ENCODE data around the gene SDC3.

SDC3 gene

DNA sequence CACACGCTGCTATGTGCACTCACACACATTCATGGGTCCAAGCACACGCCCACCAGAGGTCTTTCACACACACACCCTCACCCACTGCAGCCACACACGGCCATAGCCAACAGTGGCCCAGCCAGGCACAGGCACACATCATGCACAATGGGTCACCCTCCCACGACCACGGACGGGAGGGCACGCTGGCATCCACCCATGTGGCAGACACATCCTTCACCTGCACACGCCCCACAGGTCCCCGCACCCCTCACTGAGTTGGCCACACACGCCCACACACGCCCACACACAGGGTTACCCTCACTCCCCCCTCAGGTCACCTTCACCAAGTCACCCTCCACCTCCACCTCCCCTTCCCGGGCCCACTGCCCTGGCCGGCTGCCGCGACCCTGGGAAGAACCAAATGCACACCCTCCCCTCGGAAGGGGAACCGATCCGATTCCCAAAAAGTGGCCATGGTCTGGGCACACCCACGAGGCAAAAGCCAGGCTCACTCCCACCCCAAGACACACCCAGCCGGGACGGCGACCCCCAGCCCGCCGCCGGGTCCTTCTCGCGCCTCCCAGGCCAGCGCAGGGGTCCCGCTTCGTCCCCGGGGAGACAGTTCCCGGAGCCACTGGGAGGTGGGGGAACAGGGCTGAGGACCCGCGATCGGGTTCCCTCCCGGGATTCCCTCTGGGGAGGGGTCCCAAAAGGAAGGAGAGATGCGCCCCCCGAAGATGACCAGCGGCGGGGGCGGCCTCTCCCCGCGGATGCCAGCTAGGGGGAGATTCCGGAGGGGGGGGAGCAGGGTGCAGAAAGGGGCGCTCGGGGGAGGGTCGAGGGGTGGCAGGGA is 860 bp downstream of the SDC3 start:
- no peak overlapping the region for H3K4me3 ChIP-seq (ENCODE audit: low read depth in 1 of 2, low read length in 2 of 2)
- H3K27ac ChIP-seq (ENCODE audit: low read length), result no peak overlapping the region
- peaks cover 24% of the 10 kb centered on the region for H4K20me1 ChIP-seq (ENCODE audit: insufficient read depth, low read length)
- H3K79me2 ChIP-seq (ENCODE audit: insufficient read depth, low read length), result no peaks in the 10 kb centered on the region
- peaks cover 35% of the 10 kb centered on the region for H3K27me3 ChIP-seq (ENCODE audit: insufficient read depth, low read length, poor library complexity)
- TF ChIP-seq, protein P1, sequence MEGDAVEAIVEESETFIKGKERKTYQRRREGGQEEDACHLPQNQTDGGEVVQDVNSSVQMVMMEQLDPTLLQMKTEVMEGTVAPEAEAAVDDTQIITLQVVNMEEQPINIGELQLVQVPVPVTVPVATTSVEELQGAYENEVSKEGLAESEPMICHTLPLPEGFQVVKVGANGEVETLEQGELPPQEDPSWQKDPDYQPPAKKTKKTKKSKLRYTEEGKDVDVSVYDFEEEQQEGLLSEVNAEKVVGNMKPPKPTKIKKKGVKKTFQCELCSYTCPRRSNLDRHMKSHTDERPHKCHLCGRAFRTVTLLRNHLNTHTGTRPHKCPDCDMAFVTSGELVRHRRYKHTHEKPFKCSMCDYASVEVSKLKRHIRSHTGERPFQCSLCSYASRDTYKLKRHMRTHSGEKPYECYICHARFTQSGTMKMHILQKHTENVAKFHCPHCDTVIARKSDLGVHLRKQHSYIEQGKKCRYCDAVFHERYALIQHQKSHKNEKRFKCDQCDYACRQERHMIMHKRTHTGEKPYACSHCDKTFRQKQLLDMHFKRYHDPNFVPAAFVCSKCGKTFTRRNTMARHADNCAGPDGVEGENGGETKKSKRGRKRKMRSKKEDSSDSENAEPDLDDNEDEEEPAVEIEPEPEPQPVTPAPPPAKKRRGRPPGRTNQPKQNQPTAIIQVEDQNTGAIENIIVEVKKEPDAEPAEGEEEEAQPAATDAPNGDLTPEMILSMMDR (IDR thresholded peaks at IDR 0.05; ENCODE audit: borderline replicate concordance, extremely low read depth, low read length, poor library complexity, severe bottlenecking), result no peak
- TF ChIP-seq EZH2 (IDR thresholded peaks at IDR 0.05; ENCODE audit: borderline replicate concordance, low read depth, low read length, severe bottlenecking), result no peak
- no peaks in the 10 kb centered on the region for H3K4me1 ChIP-seq (ENCODE audit: insufficient read depth, low read length)
- no peak overlapping the region for H3K4me2 ChIP-seq (ENCODE audit: insufficient read depth, low read length)
- ATAC-seq (ENCODE audit: insufficient read depth, low read depth), result no peak
- no peaks in the 10 kb centered on the region for H3K36me3 ChIP-seq (ENCODE audit: insufficient read depth, low read length)
- H3K9me3 ChIP-seq (ENCODE audit: insufficient read depth, low read length, severe bottlenecking), result no peaks in the 10 kb centered on the region
- no peak overlapping the region for H2AFZ ChIP-seq (ENCODE audit: low read depth, low read length)
- no peak for DNase-seq
- no peak overlapping the region for H3K9ac ChIP-seq (ENCODE audit: low read depth, low read length)

DNA sequence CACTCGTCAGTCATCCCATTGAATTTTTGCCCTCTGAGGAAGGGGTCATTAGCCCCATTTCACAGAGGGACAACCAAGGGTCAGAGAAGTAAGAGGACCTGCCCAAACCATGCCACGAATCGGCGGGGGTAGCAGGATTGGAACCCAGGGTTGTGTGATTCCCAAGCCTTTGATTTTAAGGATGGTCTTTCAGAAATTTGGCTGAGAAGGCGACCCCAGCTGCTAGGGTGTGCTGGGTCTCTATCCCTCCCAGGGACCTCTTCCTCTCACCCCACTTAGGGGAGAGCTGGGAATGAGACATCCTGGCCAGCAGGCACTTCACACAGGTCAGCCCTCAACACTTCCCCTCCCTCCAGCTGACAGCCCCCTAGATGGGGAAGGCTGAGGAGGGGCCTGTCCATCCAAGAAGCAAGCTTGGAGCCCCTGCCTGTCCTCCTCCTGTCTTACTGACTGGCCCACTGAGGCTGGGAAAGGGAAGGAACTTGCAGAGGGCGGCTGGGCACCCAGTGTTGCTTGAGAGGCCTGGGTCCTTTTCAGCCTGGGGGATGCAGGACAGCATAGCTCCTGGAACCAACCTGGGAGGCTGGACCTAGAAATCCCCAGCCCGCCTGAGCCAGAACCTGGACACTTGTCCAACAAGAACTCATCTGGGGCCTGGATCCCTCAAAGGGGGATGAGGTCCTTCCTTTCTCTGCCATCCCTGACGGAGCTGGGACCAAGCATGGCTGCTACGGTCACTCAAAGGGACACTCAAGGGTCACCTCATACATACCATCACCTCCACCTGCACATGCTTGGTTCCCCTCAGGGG is 1.7 kb downstream of the SDC3 start:
- H3K4me1 ChIP-seq (ENCODE audit: insufficient read depth, low read length), result no peaks in the 10 kb centered on the region

DNA sequence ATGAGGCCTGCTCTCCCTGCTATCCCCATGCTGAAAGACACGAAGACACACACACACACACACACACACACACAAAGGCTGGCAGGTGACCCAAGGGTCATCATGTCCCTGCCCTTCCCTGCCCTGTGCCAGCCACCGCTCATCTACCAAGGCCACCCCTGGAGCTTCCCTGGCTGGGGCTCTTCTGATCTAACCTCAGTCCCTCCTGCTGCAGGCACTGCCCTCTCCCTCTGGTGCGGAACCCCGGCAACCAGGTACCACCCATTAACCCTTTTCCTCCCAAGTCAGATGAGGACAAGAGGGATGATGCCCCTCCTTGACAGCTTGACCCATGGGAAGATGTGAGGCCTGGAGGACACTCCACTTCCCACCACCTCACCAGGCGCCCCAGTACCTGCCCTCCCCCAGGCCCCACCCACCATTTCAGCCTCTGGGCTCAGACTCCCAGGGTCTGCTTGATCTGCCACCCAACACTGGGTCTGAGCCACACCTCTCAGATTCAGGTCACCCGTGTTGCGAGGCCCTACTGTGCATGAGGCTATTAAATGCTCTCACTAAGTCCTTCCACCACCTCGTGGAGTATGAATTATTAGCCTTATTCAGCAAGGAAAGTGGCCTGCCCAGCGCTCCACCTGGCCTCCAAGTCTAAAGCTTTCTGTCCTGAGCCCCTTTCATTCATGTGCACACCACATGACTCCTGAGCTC is 2.5 kb downstream of the SDC3 start:
- ATAC-seq (ENCODE audit: insufficient read depth, low read depth) (no peak), DNase-seq (no peak)
- no peaks in the 10 kb centered on the region for H3K9me3 ChIP-seq (ENCODE audit: insufficient read depth, low read length, severe bottlenecking)
- H3K4me1 ChIP-seq (ENCODE audit: insufficient read depth, low read length), result no peaks in the 10 kb centered on the region
- no peak overlapping the region for H3K9ac ChIP-seq (ENCODE audit: low read depth, low read length)
- H4K20me1 ChIP-seq (ENCODE audit: insufficient read depth, low read length), result peaks cover 25% of the 10 kb centered on the region
- no peaks in the 10 kb centered on the region for H3K79me2 ChIP-seq (ENCODE audit: insufficient read depth, low read length)
- peaks cover 35% of the 10 kb centered on the region for H3K27me3 ChIP-seq (ENCODE audit: insufficient read depth, low read length, poor library complexity)
- H3K4me3 ChIP-seq (ENCODE audit: low read depth in 1 of 2, low read length in 2 of 2), result no peak overlapping the region
- no peak overlapping the region for H3K27ac ChIP-seq (ENCODE audit: low read length)
- H3K36me3 ChIP-seq (ENCODE audit: insufficient read depth, low read length), result no peaks in the 10 kb centered on the region
- H3K4me2 ChIP-seq (ENCODE audit: insufficient read depth, low read length), result no peak overlapping the region
- no peak overlapping the region for H2AFZ ChIP-seq (ENCODE audit: low read depth, low read length)
- no peak for TF ChIP-seq EZH2 (IDR thresholded peaks at IDR 0.05; ENCODE audit: borderline replicate concordance, low read depth, low read length, severe bottlenecking)
- TF ChIP-seq, protein P1 (IDR thresholded peaks at IDR 0.05; ENCODE audit: borderline replicate concordance, extremely low read depth, low read length, poor library complexity, severe bottlenecking), result no peak

More for the DNA sequence above, 1.7 kb downstream of the SDC3 start:
- Histone ChIP-seq H3K27ac (ENCODE audit: low read length) (no peak overlapping the region), H2AFZ (ENCODE audit: low read depth, low read length) (no peak overlapping the region), H3K9ac (ENCODE audit: low read depth, low read length) (no peak overlapping the region), H3K27me3 (ENCODE audit: insufficient read depth, low read length, poor library complexity) (peaks cover 35% of the 10 kb centered on the region), H3K9me3 (ENCODE audit: insufficient read depth, low read length, severe bottlenecking) (no peaks in the 10 kb centered on the region), H3K4me3 (ENCODE audit: low read depth in 1 of 2, low read length in 2 of 2) (no peak overlapping the region), H3K79me2 (ENCODE audit: insufficient read depth, low read length) (no peaks in the 10 kb centered on the region), H4K20me1 (ENCODE audit: insufficient read depth, low read length) (peaks cover 24% of the 10 kb centered on the region), H3K4me2 (ENCODE audit: insufficient read depth, low read length) (no peak overlapping the region), H3K36me3 (ENCODE audit: insufficient read depth, low read length) (no peaks in the 10 kb centered on the region)
- ATAC-seq (ENCODE audit: insufficient read depth, low read depth) (no peak), DNase-seq (no peak)
- no peak for TF ChIP-seq EZH2 (IDR thresholded peaks at IDR 0.05; ENCODE audit: borderline replicate concordance, low read depth, low read length, severe bottlenecking)
- TF ChIP-seq, protein P1 (IDR thresholded peaks at IDR 0.05; ENCODE audit: borderline replicate concordance, extremely low read depth, low read length, poor library complexity, severe bottlenecking), result no peak
